GM18909 (cell line): Measurements from ENCODE around the gene PRIM2.
"Not testable (repeated sequence)": the region's sequence is repeated elsewhere in the genome, so short reads cannot be mapped to it uniquely, and the experiment has no call there.

ENCODE experiments used
- ATAC-seq: cut with Tn5 transposase; IDR thresholded peaks from one replicate; pipeline ENCODE4 v1.9.1; 2021; ENCODE audit warnings: mild to moderate bottlenecking; ENCODE audit not compliant: unreplicated experiment, poor library complexity

The PRIM2 gene

GRCh38 chr6:57442133-57442532, 124.7 kb downstream of the PRIM2 start:
- ATAC-seq = not testable (repeated sequence)

DNA sequence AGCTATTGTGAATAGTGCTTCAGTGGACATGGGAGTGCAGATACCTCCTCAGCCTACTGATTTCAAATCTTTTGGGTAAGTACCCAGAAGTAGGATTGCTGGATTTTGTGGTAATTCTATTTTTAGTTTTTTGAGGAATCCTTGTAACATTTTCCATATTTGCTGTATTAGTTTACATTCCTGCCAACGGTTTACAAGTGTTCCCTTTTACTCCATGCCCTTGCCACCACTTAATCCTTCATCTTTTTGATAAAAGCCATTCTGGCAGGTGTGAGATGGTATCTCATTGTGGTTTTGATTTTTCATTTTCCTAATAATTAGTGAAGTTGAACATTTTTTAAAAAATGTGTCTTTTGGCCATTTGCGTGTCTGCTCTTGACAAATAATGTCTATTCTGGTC, 125.8 kb downstream of the PRIM2 start:
- not testable (repeated sequence) for ATAC-seq

DNA sequence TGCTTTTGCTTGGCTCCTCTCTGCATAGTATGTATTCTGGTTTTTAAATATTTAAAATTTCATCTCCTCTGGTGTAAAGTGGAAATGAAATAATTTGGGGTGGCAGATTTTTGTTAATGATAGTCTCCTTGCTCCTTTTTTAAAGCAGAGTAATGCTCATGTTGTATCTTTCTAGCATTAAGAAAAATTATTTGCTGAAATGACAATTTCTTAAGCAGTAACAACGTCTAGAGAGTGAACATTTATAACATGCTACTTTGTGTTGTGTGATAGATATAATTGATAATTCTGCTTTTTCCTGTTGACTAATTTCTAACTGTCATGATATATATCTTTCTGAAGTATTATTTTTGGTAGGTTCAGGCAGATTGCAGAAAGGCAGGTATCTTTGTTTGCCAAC, 127.4 kb downstream of the PRIM2 start:
- ATAC-seq = not testable (repeated sequence)

DNA sequence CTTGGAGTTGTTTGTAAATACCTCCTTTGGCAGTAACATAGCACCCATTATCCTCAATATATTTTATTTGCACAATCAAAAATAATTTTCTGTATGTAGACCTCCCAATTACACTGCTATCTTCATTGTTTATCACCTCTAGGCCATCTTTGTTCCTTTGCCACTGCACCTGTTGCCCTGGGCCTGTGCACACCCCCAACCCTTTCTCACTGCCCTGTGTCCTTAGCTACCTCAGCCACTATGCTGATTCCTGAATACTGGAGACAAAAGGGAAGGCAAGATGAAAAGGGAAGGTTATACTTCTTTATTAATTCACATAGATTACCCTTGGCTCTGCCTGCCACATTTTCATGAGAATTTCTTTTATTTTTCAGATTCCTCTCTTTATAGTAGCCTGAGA, 127.9 kb downstream of the PRIM2 start:
- ATAC-seq = peak; percentile 62

- peak; percentile 85 for ATAC-seq
These were observed 128.5 kb downstream of the PRIM2 start for GRCh38 chr6:57445790-57446468.

- ATAC-seq = not testable (repeated sequence)
These were observed 132.2 kb downstream of the PRIM2 start for GRCh38 chr6:57449496-57450066.

GRCh38 chr6:57459781-57460180, 142.4 kb downstream of the PRIM2 start:
- not testable (repeated sequence) for ATAC-seq

- ATAC-seq = not testable (repeated sequence)
These were observed 143.6 kb downstream of the PRIM2 start for GRCh38 chr6:57461022-57461421.

DNA sequence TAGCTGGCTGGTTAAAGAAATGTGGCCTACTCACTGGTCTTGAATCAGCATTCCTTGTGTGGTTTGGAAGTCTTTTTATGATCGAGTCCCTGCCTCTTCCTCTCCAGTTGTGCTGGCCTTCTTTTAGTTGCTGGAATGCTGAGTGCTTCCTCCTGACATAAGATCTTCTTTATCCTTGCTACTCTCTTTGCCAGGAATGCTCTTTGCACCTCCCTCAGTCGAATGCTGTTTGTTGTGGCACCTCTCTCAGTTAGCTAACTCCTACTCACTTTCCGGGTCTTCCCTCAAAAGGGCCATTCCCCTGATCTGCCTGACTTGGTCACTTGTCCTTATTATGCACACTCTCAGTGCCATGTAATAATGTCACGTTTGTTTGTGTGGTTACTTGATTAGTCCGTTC, 146.4 kb downstream of the PRIM2 start:
- not testable (repeated sequence) for ATAC-seq

- not testable (repeated sequence) for ATAC-seq
These were observed 148.5 kb downstream of the PRIM2 start for GRCh38 chr6:57465968-57466367.

- ATAC-seq = no peak
These were observed 151.6 kb downstream of the PRIM2 start for GRCh38 chr6:57469072-57469471.

GRCh38 chr6:57470148-57470547, 152.7 kb downstream of the PRIM2 start:
- ATAC-seq = not testable (repeated sequence)

DNA sequence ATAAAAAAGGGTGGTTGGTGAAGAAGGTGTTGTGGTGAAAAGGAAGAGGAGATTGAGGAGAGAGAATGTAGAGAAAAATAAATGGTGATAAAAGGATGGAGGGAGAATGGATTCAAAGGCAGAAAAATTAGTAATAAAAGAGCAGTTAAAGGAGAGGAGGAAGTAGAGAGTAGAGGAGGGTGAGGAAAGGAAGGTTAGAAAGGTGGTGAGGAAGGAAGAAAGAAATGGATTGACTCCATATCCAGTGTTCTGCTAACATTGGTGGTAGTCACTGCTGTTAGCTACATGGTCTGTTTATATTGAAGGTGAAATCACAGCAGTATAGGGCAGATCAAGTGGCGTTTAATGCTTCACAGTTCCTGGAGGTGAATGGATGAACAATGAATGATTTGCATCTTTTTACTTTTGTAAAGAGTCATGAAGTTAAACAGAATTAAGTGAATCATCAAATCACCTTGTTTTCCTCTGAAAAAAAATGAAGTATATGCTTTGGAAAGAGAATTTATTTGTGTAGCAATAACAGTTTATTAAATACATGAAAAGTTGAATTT, 154.0 kb downstream of the PRIM2 start:
- ATAC-seq = not testable (repeated sequence)

GRCh38 chr6:57472861-57473362, 155.5 kb downstream of the PRIM2 start:
- ATAC-seq = not testable (repeated sequence)

GRCh38 chr6:57474862-57475475, 157.5 kb downstream of the PRIM2 start:
- not testable (repeated sequence) for ATAC-seq

GRCh38 chr6:57475656-57476055, 158.2 kb downstream of the PRIM2 start:
- ATAC-seq = not testable (repeated sequence)

DNA sequence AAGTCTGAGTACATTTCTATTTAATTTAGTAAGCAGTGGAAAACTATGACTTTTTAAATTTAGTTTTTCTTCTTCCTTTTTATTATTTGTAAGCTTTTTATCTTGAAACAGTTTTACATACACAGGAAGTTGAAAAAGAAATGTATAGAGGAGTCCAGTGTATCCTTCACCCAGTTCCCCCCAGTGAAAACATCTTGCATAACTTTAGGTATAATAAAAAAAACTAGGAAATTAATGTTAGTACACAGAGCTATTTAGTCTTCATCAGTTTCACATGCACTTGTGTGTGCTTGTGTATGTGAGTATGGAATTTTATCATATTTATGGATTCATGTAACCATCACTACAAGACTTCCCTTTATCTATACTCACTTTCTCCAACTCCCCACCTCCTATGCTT, 162.8 kb downstream of the PRIM2 start:
- ATAC-seq = not testable (repeated sequence)

GRCh38 chr6:57481121-57481520, 163.7 kb downstream of the PRIM2 start:
- ATAC-seq = not testable (repeated sequence)

- ATAC-seq = not testable (repeated sequence)
These were observed 165.0 kb downstream of the PRIM2 start for GRCh38 chr6:57482471-57482870.

DNA sequence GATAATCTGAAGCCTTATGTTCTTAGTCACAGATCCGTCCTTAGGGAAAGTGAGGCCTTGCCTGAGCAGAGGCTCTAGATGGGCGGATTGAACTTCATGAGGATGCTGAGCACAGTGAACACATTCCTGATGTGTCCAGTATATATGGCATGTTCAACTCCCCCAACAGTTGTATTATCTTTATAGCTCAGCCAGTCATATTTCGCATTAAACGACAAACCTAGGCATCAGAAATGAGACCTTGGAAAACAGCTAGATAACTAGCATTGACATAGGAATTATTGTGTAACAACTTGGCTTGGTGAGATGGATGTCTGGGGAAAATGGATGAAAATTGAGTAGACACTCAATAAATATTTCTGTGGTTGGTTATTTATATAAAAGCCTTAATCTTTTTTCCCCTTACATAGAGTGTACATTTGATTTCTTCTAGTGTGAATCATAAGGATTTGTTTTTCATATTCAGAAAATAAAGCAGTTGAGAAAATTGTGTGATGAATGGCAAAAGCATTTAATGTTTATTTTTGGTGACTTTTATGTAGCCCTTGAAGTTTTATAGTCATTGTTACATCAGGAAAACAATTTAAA, 169.2 kb downstream of the PRIM2 start:
- not testable (repeated sequence) for ATAC-seq

DNA sequence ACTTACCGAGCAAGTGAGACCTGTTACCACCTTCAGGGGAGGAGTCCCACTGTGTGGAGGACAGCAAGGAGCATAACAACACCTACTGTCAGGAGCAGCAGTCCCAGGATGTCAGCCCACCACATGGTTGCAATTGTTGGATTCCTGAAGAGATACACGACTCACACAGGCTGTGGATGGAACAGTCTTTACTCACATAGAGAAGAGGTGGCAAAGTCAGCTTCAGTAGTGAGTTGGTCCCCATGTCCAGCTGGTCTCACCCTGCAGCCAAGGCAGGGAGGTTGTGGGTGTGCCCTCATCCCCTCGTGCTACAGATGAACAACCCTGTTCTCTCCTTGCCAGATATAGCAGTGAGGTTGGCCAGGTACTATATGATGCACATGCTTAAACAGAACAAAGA, 171.1 kb downstream of the PRIM2 start:
- not testable (repeated sequence) for ATAC-seq
